Measurements from ENCODE around the gene HAND2. TPM values are rescaled to one million over a fixed set of nuclear protein-coding genes. Genes with fewer than 3 reads are reported as not detected.

HAND2 gene
- total RNA-seq, 3 donors from 2014 or later (not counting 1 experiment from before 2014, with no cell fraction given) = not detected

DNA sequence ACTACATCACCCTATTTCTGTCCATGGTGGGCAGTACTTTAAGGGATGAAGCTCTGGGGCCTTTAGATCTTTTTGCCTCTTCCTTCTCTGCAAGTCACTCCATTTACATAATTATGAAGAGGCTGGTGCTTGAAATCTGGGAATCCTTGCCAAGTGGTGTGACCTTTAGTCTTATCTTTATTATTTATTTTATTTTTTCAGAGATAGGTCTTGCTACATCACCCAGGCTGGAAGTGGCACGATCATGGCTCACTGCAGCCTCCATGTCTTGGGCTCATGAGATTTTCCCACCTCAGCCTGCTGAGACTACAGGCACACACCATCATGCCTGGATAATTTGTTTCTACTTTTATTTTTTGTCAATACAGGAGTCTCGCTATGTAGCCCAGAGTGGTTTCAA lies 34.4 kb upstream of the HAND2 start:
- TF ChIP-seq, protein P1, sequence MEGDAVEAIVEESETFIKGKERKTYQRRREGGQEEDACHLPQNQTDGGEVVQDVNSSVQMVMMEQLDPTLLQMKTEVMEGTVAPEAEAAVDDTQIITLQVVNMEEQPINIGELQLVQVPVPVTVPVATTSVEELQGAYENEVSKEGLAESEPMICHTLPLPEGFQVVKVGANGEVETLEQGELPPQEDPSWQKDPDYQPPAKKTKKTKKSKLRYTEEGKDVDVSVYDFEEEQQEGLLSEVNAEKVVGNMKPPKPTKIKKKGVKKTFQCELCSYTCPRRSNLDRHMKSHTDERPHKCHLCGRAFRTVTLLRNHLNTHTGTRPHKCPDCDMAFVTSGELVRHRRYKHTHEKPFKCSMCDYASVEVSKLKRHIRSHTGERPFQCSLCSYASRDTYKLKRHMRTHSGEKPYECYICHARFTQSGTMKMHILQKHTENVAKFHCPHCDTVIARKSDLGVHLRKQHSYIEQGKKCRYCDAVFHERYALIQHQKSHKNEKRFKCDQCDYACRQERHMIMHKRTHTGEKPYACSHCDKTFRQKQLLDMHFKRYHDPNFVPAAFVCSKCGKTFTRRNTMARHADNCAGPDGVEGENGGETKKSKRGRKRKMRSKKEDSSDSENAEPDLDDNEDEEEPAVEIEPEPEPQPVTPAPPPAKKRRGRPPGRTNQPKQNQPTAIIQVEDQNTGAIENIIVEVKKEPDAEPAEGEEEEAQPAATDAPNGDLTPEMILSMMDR (IDR thresholded peaks at IDR 0.05) = no peak
- H3K27ac Mint-ChIP-seq = no peak overlapping the region
- H3K4me1 Mint-ChIP-seq = no peaks in the 10 kb centered on the region
- no peaks in the 10 kb centered on the region for H3K36me3 ChIP-seq (ENCODE audit: control insufficient read depth, insufficient read depth, low read length)
- no peak overlapping the region for H3K27ac ChIP-seq (ENCODE audit: low read length)
- H3K4me3 ChIP-seq (ENCODE audit: low read length) = no peak overlapping the region
- 85% methylated on average over 2 of the region's 2 CpGs for WGBS (ENCODE audit: insufficient coverage)
- no peaks in the 10 kb centered on the region for H3K9me3 ChIP-seq (ENCODE audit: control insufficient read depth, insufficient read depth, low read length)
- no peaks in the 10 kb centered on the region for H3K4me1 ChIP-seq (ENCODE audit: control insufficient read depth, insufficient read depth, low read length)
- DNase-seq = no peak
- no peak for ATAC-seq
- no peaks in the 10 kb centered on the region for H3K36me3 Mint-ChIP-seq
- H3K27me3 Mint-ChIP-seq (ENCODE audit: low read depth in 2 of 2) = peaks cover 0 to 2% of the 10 kb centered on the region in 2 donors
- H3K27me3 ChIP-seq (ENCODE audit: control insufficient read depth, insufficient read depth, low read length) = no peaks in the 10 kb centered on the region
- no peaks in the 10 kb centered on the region for H3K9me3 Mint-ChIP-seq
- no peak overlapping the region for H3K4me3 Mint-ChIP-seq
- intact Hi-C loops (cut with micrococcal nuclease) = no loop called here

DNA sequence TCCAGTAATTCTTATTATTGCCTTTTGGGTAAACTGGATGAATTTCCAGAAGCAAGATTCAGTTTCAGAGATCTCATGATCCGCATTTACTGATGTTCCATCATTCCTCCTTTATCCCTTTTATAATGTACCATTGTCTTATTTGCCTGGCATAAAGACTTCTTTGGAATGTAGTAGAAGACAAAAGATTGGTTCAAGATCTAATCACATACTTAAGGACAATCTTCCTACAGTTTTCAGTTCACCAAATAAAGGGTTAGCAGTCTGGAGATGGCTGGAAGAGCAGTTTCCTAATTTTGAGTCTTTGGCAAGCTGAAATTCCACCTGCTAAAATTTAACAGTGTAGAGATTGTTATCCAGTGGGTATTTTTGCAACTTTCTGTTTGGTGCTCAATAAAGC lies 30.9 kb upstream of the HAND2 start:
- Mint-ChIP-seq H3K9me3 (no peaks in the 10 kb centered on the region), H3K4me1 (no peaks in the 10 kb centered on the region), H3K4me3 (no peak overlapping the region), H3K27me3 (ENCODE audit: low read depth in 2 of 2) (peaks cover 0 to 2% of the 10 kb centered on the region in 2 donors), H3K27ac (no peak overlapping the region), H3K36me3 (no peaks in the 10 kb centered on the region)
- no peak for ATAC-seq
- Histone ChIP-seq H3K27ac (ENCODE audit: low read length) (no peak overlapping the region), H3K9me3 (ENCODE audit: control insufficient read depth, insufficient read depth, low read length) (no peaks in the 10 kb centered on the region), H3K27me3 (ENCODE audit: control insufficient read depth, insufficient read depth, low read length) (no peaks in the 10 kb centered on the region), H3K4me3 (ENCODE audit: low read length) (no peak overlapping the region), H3K36me3 (ENCODE audit: control insufficient read depth, insufficient read depth, low read length) (no peaks in the 10 kb centered on the region), H3K4me1 (ENCODE audit: control insufficient read depth, insufficient read depth, low read length) (no peaks in the 10 kb centered on the region)
- TF ChIP-seq, protein P1 (IDR thresholded peaks at IDR 0.05) = no peak
- WGBS (ENCODE audit: insufficient coverage) = no CpG with 5 or more reads among the region's 1 CpG
- no peak for DNase-seq
- intact Hi-C loops (cut with micrococcal nuclease) = no loop called here

DNA sequence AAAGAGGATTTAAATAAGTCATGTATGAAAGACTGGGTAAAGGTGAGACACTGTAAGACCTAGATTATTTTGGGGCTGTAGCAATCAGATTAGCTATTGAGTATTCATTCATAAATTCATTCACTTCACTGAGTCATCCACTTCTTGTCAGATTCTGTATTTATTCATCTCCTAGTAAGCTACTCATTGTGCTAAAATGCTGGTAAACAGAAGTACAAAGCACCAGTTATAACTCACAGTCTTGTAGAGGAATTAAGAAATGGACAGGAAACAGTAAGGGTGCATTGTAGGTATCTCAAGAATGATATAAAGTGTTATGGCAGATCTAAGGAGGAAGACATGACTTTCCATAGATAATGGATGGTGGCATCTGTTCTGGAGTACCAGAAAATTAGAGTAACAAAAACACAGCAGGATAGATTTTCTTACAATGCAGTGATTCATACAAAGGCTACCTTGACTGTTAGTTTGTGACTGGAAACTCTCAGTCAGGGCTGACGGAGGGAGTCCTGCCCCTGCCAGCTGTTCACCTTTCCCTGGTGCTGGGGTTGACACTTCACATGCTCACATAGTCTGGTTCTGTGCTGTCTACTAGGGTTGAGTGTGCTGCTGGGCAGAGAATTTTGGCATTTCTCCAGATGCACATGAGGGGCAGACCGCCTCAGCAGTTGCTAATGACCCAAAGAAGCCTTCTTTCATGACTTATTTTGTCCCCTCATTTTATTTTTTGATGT lies 26.5 kb upstream of the HAND2 start:
- no peak overlapping the region for H3K27ac Mint-ChIP-seq
- peaks cover 2% of the 10 kb centered on the region for H3K27me3 ChIP-seq (ENCODE audit: control insufficient read depth, insufficient read depth, low read length)
- H3K36me3 ChIP-seq (ENCODE audit: control insufficient read depth, insufficient read depth, low read length) = no peaks in the 10 kb centered on the region
- no peaks in the 10 kb centered on the region for H3K4me1 ChIP-seq (ENCODE audit: control insufficient read depth, insufficient read depth, low read length)
- ATAC-seq (no peak), DNase-seq (no peak)
- H3K4me3 Mint-ChIP-seq = no peak overlapping the region
- H3K4me3 ChIP-seq (ENCODE audit: low read length) = no peak overlapping the region
- H3K4me1 Mint-ChIP-seq = no peaks in the 10 kb centered on the region
- TF ChIP-seq, protein P1 (IDR thresholded peaks at IDR 0.05) = no peak
- H3K27me3 Mint-ChIP-seq (ENCODE audit: low read depth in 2 of 2) = peaks cover under 1 to 3% of the 10 kb centered on the region in 2 donors
- WGBS (ENCODE audit: insufficient coverage) = 75% methylated on average over 1 of the region's 2 CpGs
- intact Hi-C loops (cut with micrococcal nuclease) = no loop called here
- no peaks in the 10 kb centered on the region for H3K36me3 Mint-ChIP-seq
- no peak overlapping the region for H3K27ac ChIP-seq (ENCODE audit: low read length)
- no peaks in the 10 kb centered on the region for H3K9me3 ChIP-seq (ENCODE audit: control insufficient read depth, insufficient read depth, low read length)
- no peaks in the 10 kb centered on the region for H3K9me3 Mint-ChIP-seq

DNA sequence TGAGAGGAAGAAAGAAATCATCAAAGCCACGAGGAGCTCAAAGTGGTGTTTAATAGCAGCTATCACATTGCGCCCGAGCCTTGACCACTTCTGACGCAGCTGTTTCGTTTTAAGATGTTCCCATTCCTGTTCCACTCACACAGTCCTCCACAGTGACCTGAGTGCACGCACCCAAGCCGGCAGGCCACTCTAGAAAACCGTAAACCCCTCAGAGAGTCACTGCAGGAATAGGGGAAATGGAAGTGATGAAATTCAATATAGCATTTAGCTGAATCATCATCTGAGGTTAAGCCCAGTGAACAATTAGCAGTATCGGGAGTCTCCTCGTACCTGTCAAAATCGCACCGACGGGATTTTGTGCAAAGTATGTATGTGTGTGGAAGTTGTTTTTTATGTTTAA lies 17.9 kb upstream of the HAND2 start:
- Mint-ChIP-seq H3K27me3 (ENCODE audit: low read depth in 2 of 2) (peaks cover 19 to 53% of the 10 kb centered on the region in 2 donors), H3K27ac (no peak overlapping the region), H3K9me3 (peaks cover 0 to 4% of the 10 kb centered on the region in 2 donors), H3K36me3 (no peaks in the 10 kb centered on the region), H3K4me3 (no peak overlapping the region), H3K4me1 (no peaks in the 10 kb centered on the region)
- H3K4me1 ChIP-seq (ENCODE audit: control insufficient read depth, insufficient read depth, low read length) = no peaks in the 10 kb centered on the region
- H3K27me3 ChIP-seq (ENCODE audit: control insufficient read depth, insufficient read depth, low read length) = peaks cover 16% of the 10 kb centered on the region
- ATAC-seq = no peak
- H3K36me3 ChIP-seq (ENCODE audit: control insufficient read depth, insufficient read depth, low read length) = no peaks in the 10 kb centered on the region
- TF ChIP-seq, protein P1 (IDR thresholded peaks at IDR 0.05) = no peak
- H3K9me3 ChIP-seq (ENCODE audit: control insufficient read depth, insufficient read depth, low read length) = no peaks in the 10 kb centered on the region
- no peak overlapping the region for H3K27ac ChIP-seq (ENCODE audit: low read length)
- no peak for DNase-seq
- 61% methylated on average over 13 of the region's 13 CpGs for WGBS (ENCODE audit: insufficient coverage)
- H3K4me3 ChIP-seq (ENCODE audit: low read length) = no peak overlapping the region
- intact Hi-C loops (cut with micrococcal nuclease) = no loop called here

Data from natural killer cell (primary cell).